Measurements from ENCODE around the gene HLA-DQB2. TPM values are rescaled to one million over a fixed set of nuclear protein-coding genes. Genes with fewer than 3 reads are reported as not detected.

Gene HLA-DQB2
- total and polyA plus RNA-seq, 2 donors (not counting 1 experiment from before 2014, with no cell fraction given) = not detected

DNA sequence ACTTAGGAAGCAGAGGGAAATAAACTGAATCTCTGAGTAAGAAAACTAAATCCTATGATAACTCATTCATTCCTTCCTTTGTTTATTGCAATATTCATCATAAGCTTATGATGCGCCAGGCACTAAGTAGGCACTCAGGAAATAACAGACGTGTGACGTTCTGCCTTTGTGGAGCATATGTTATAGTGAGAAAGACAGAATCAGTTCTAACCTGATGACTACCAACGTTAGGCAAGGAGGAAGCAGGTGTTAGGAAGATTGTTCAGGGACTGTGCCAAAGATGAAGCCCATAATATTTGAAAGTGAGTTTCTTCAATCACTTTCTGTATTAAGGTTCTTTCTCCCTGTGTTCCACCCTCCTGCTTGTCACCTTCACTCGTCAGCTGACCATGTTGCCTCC is 18.6 kb downstream of the HLA-DQB2 start:
- no peak overlapping the region for H2AFZ ChIP-seq (ENCODE audit: low read length)
- H3K4me2 ChIP-seq (ENCODE audit: extremely low read depth, insufficient read depth, low read length) = no peak overlapping the region
- no peaks in the 10 kb centered on the region for H3K4me1 ChIP-seq (ENCODE audit: control insufficient read depth, extremely low read depth, insufficient read depth, low read length)
- no peaks in the 10 kb centered on the region for H4K20me1 ChIP-seq (ENCODE audit: control insufficient read depth, extremely low read depth, insufficient read depth, low read length)
- no peak overlapping the region for H3K27ac ChIP-seq (ENCODE audit: insufficient read depth, low read length)
- no peak overlapping the region for H3K4me3 ChIP-seq (replicated peaks in 1 of 4; ENCODE audit: control extremely low read depth in 1 of 4, insufficient read depth in 1 of 4, low read depth in 3 of 4, low read length in 4 of 4)
- no peaks in the 10 kb centered on the region for H3K79me2 ChIP-seq (ENCODE audit: control insufficient read depth, insufficient read depth, low read length)
- H3K9ac ChIP-seq (ENCODE audit: insufficient read depth, low read length) = no peak overlapping the region
- no peaks in the 10 kb centered on the region for H3K36me3 ChIP-seq (ENCODE audit: control insufficient read depth, insufficient read depth, low read length)
- TF ChIP-seq, protein P1, sequence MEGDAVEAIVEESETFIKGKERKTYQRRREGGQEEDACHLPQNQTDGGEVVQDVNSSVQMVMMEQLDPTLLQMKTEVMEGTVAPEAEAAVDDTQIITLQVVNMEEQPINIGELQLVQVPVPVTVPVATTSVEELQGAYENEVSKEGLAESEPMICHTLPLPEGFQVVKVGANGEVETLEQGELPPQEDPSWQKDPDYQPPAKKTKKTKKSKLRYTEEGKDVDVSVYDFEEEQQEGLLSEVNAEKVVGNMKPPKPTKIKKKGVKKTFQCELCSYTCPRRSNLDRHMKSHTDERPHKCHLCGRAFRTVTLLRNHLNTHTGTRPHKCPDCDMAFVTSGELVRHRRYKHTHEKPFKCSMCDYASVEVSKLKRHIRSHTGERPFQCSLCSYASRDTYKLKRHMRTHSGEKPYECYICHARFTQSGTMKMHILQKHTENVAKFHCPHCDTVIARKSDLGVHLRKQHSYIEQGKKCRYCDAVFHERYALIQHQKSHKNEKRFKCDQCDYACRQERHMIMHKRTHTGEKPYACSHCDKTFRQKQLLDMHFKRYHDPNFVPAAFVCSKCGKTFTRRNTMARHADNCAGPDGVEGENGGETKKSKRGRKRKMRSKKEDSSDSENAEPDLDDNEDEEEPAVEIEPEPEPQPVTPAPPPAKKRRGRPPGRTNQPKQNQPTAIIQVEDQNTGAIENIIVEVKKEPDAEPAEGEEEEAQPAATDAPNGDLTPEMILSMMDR (conservative IDR thresholded peaks at IDR 0.05 in 1 of 2, IDR thresholded peaks at IDR 0.05 in 1 of 2; ENCODE audit: low read depth in 1 of 2, low read length in 2 of 2) = no peak
- TF ChIP-seq EZH2 (IDR thresholded peaks at IDR 0.05; ENCODE audit: low read length, missing control alignments) = no peak
- no peaks in the 10 kb centered on the region for H3K27me3 ChIP-seq (ENCODE audit: control insufficient read depth, insufficient read depth, low read length)
- no peak for DNase-seq (ENCODE audit: low read depth in 2 of 2)
- no peaks in the 10 kb centered on the region for H3K9me3 ChIP-seq (ENCODE audit: control insufficient read depth, insufficient read depth, low read depth, low read length)

DNA sequence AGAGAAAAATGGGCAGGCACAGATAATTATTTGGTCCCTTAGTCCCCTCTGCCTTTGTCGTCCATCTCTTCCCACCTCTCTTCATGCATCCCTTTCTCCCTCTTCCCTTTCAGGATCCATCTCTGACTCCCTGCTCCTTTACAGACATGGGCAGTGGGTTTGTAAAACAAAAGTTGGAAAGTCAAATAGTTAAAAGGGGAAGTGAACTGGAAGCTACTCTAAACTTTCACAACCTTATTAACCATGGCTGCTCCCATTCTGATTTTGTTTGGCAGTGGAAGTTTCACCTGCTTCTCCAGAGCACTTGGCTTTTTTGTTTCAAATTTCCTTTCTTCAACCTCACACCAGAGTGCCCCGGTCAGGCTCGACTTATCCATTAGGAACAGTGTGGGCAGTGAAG is 21.0 kb downstream of the HLA-DQB2 start:
- Histone ChIP-seq H3K9me3 (ENCODE audit: control insufficient read depth, insufficient read depth, low read depth, low read length) (no peaks in the 10 kb centered on the region), H3K4me1 (ENCODE audit: control insufficient read depth, extremely low read depth, insufficient read depth, low read length) (no peaks in the 10 kb centered on the region), H3K27ac (ENCODE audit: insufficient read depth, low read length) (no peak overlapping the region), H3K4me2 (ENCODE audit: extremely low read depth, insufficient read depth, low read length) (no peak overlapping the region), H4K20me1 (ENCODE audit: control insufficient read depth, extremely low read depth, insufficient read depth, low read length) (no peaks in the 10 kb centered on the region), H2AFZ (ENCODE audit: low read length) (no peak overlapping the region), H3K36me3 (ENCODE audit: control insufficient read depth, insufficient read depth, low read length) (no peaks in the 10 kb centered on the region), H3K27me3 (ENCODE audit: control insufficient read depth, insufficient read depth, low read length) (no peaks in the 10 kb centered on the region), H3K9ac (ENCODE audit: insufficient read depth, low read length) (no peak overlapping the region), H3K4me3 (replicated peaks in 1 of 4; ENCODE audit: control extremely low read depth in 1 of 4, insufficient read depth in 1 of 4, low read depth in 3 of 4, low read length in 4 of 4) (no peak overlapping the region), H3K79me2 (ENCODE audit: control insufficient read depth, insufficient read depth, low read length) (no peaks in the 10 kb centered on the region)
- TF ChIP-seq, protein P1 (conservative IDR thresholded peaks at IDR 0.05 in 1 of 2, IDR thresholded peaks at IDR 0.05 in 1 of 2; ENCODE audit: low read depth in 1 of 2, low read length in 2 of 2) = no peak
- TF ChIP-seq EZH2 (IDR thresholded peaks at IDR 0.05; ENCODE audit: low read length, missing control alignments) = no peak
- no peak for DNase-seq (ENCODE audit: low read depth in 2 of 2)

DNA sequence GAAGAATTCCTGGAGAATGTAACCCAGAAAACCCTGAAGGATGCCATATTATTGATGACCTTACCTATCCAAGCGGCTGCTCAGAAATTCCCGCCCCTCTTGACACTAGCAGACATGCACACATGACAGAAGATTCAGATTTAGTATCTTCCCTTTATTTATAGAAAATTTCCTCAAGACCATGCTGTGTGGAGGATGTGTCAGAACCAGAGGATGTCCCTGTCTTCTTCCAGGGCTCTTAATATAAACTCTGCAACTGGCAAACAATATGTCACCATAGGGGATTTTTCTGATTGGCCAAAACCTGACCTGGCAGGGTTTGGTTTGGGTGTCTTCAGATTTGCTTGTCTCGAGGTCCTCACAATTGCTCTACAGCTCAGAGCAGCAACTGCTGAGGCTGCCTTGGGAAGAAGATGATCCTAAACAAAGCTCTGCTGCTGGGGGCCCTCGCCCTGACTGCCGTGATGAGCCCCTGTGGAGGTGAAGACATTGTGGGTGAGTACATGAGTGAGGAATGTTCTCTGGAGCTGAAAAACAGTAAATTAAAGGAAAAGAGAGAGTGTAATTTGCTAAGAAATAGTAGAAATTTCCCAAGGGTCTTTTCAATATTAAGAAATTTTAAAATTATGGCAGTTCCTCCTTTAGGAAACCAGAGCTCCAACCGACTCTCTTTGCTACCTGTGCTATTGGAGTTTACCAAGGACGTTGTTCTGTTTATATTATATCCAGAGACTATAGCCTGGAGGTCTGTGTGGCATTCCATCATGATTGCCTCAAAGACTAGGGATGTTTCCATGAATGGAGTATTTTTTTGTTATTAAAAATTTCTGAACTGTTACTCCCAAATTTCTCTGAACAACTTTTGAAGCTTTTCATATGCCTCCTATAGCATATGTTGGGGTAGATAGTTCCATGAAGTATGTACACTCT is 22.0 kb downstream of the HLA-DQB2 start, which contains the start of gene HLA-DQA2:
Gene HLA-DQA2 (plus strand): TSS at position 361 of the 930 bp plus-strand sequence. CDS start 53 bp downstream, at position 414.
- Histone ChIP-seq H3K9ac (ENCODE audit: insufficient read depth, low read length) (no peak within 1 kb of the TSS), H3K27ac (ENCODE audit: insufficient read depth, low read length) (no peak within 1 kb of the TSS), H3K36me3 (ENCODE audit: control insufficient read depth, insufficient read depth, low read length) (no peaks in the 10 kb centered on the region), H3K27me3 (ENCODE audit: control insufficient read depth, insufficient read depth, low read length) (no peaks in the 10 kb centered on the region), H3K4me2 (ENCODE audit: extremely low read depth, insufficient read depth, low read length) (no peak within 1 kb of the TSS), H4K20me1 (ENCODE audit: control insufficient read depth, extremely low read depth, insufficient read depth, low read length) (no peaks in the 10 kb centered on the region), H3K4me1 (ENCODE audit: control insufficient read depth, extremely low read depth, insufficient read depth, low read length) (no peaks in the 10 kb centered on the region), H3K9me3 (ENCODE audit: control insufficient read depth, insufficient read depth, low read depth, low read length) (no peaks in the 10 kb centered on the region), H3K4me3 (replicated peaks in 1 of 4; ENCODE audit: control extremely low read depth in 1 of 4, insufficient read depth in 1 of 4, low read depth in 3 of 4, low read length in 4 of 4) (no peak within 1 kb of the TSS), H2AFZ (ENCODE audit: low read length) (no peak within 1 kb of the TSS), H3K79me2 (ENCODE audit: control insufficient read depth, insufficient read depth, low read length) (no peaks in the 10 kb centered on the region)
- TF ChIP-seq, protein P1 (conservative IDR thresholded peaks at IDR 0.05 in 1 of 2, IDR thresholded peaks at IDR 0.05 in 1 of 2; ENCODE audit: low read depth in 1 of 2, low read length in 2 of 2) = no peak
- TF ChIP-seq EZH2 (IDR thresholded peaks at IDR 0.05; ENCODE audit: low read length, missing control alignments) = no peak
- DNase-seq (ENCODE audit: low read depth in 2 of 2) = no peak
